RPMI7951 (cell line): ENCODE measurements around the gene BTBD2. TPM values are rescaled to one million over a fixed set of nuclear protein-coding genes. Genes with fewer than 3 reads are reported as not detected.
A peak's percentile ranks its signal among the peaks of the same experiment; 100 is the strongest.
"Not testable (repeated sequence)": the region's sequence is repeated elsewhere in the genome, so short reads cannot be mapped to it uniquely, and the experiment has no call there.

Source experiments
- DNase-seq: peaks from one replicate; pipeline ENCODE4 v3.0.0-alpha.2; 2012; ENCODE audit warnings: low read depth
- total RNA-seq: library from RNA; depleted of rRNA; stranded (reverse); fragments of >200 nt; shearing (Covaris generic); gene quantifications from 2 replicates; pipeline ENCODE4 v1.2.3, GENCODE V29; 2014

The BTBD2 gene
- total RNA-seq, 1 experiment from 2014 or later, result 37.0 TPM

DNA sequence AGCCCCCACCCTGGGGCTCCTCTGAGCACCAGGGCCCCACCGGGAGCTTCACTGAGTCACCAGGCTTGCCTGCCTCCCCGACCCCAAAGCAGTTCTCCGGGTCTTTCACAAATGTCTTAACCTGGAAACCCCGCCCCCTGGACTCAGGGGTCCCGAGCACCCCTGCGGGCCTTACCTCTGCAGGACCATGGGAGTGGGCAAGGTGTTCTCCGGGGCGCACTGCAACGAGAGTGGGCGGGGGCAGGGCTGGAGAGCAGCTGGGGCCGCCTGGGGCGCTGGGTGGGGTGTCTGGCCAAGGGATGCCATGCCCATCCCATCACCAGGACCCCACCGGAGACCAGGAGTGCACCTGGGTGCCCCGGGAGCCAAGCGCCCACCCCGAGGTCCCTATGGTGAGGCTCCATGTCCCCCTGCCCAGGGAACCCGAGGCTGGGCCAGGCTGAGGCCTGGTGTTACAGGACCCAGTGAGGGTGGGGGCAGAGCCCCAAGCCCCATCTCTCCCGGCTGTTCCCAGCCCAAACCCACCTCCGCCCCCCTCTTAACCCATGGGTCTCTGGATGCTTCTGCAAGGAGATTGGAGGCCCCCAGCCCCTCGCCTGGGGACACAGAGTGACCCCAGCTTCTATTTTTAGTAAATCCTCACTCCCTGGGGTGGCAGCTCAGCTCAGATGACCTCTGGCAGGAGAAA, 24.6 kb upstream of the BTBD2 start:
- DNase-seq, result no peak

DNA sequence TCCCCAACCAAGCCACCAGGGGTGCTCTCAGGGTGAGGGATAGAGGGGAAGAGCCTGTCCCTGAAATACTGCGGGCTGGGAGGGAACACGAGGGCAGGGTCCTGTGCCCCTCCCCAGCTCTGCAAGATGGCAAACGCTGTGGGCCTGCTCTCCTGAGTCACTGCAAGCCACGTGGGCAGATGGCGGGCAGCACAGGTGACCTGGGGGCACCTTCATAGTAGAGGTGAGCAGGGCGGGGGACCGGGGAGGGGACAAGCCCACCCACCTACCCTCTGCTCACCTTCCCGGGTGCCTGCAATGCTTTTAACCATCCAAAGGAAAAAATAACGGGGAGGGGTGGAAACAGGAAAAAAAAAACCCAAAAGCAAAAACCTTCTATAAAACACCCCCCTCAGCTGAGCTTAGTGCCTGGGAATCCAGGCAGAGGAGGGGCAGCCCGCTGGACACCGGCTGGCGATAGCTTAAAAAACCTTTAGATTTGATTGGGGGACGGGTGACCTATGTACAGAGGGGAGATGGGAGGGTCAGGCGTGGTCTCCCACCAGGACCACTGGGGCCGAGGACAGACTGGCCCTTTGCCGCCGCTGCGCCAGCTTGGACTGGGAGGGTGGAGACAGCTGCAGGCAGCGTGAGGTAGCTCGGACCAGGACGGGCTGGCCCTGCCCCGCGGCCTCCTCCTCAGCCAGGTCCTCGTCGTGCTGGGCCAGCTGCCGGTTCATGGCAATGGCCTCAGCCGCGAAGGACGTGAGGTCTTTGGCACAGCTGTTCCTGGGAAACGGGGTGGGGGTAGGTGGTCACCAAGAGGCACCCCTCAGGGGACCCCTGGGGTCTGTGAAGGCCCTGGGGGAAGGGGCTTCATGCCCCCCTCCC, 23.8 kb upstream of the BTBD2 start:
- DNase-seq, result no peak

DNA sequence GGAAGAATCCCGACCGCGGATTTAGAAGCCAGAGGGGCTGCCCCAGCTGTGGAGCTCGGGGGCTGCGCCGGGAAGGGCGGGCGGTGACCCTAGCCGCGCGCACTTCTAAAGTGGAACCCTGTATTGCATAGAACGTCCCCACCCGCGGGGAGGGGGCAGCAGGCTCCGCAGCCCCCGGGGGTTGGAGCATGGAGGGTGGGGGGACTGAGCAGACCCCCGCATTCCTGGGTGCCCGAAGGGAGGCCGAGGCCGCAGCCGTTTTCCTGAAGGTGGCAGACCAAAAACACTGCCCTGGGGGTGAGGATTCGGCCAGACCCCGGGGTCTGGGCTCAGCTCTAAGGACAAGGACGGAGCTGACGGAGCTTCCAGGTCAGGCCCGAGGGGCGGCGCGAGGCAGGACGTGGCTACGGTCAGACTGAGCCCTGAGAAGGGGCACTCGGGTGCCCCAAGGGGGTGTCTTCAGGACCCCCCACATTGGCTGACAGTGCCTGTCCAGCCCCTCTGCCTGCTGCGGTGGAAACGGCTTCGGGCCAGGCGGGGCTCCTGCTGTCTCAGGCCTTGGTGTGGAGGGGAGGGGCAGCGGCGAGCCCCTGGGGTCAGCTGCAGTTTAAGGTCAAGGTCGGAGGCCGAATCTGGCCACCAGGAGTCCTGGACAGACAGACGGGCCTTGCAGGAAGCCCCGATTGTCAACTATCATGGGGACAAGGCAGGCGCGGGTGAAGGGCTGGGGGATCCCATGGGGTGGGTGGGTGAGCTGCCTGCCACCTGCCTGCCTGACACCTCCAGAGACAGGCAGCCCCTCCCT, 23.0 kb upstream of the BTBD2 start:
- no peak for DNase-seq

DNA sequence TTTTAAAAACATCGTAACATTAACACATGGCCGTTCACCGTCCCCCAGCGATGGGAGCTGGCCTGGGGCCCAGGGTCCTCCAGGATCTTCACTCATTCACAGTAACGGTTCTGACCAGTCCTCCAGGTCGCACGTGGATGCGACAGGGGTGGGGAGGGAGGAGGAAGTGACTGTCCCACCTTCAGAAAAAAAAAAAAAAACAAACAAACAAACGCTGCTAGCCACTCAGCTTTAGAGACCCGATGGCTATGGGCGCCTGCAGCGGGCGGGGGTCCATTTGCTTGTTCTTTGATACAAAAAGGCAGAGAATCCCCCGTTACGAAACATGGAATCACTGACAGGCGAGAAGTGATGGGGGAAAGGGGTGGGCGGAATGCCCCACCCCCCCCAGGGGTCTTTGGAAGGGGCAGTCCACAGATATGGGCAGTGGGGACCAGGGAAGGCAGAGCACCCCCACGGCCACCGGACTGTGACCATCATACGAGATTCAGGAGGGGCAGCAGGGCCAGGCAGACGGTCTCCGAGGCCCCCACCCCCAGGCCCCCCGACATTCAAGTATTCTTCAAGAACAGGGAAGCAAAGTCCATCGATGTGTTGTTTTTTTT, 22.2 kb upstream of the BTBD2 start:
- DNase-seq, result no peak

DNA sequence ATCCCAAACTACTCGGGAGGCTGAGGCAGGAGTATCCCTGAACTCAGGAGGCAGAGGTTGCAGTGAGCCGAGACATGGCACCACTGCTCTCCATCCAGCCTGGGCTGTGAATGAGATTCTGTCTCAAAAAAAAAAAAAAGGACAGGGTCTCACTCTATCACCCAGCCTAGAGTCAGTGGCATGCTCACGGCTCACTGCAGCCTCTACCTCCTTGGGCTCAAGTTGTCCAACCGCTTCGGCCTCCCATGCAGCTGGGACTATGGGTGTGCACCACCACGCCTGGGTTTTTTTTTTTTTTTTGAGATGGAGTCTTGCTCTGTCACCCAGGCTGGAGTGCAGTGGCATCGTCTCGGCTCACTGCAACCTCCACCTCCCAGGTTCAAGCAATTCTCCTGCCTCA, 20.9 kb upstream of the BTBD2 start:
- no peak for DNase-seq

DNA sequence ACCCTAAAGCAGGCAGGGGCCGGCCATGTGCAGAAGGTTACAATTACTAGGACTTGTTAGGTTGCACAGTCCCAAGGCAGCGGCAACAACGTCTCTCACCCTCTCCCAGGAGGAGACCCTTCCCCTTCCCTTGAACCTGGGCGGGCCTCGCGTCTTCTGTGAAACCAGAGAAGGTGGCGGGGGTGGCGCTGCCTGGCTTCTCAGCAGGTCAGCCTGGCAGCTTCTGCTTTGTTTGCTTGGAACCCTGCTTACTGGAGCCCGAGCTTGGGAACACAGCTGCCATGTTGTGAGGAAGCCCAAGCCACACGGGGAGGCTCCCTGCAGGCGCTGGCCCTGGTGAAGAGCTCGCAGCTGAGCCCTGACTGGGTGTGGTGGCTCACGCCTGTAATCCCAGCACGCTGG, 20.1 kb upstream of the BTBD2 start:
- no peak for DNase-seq

DNA sequence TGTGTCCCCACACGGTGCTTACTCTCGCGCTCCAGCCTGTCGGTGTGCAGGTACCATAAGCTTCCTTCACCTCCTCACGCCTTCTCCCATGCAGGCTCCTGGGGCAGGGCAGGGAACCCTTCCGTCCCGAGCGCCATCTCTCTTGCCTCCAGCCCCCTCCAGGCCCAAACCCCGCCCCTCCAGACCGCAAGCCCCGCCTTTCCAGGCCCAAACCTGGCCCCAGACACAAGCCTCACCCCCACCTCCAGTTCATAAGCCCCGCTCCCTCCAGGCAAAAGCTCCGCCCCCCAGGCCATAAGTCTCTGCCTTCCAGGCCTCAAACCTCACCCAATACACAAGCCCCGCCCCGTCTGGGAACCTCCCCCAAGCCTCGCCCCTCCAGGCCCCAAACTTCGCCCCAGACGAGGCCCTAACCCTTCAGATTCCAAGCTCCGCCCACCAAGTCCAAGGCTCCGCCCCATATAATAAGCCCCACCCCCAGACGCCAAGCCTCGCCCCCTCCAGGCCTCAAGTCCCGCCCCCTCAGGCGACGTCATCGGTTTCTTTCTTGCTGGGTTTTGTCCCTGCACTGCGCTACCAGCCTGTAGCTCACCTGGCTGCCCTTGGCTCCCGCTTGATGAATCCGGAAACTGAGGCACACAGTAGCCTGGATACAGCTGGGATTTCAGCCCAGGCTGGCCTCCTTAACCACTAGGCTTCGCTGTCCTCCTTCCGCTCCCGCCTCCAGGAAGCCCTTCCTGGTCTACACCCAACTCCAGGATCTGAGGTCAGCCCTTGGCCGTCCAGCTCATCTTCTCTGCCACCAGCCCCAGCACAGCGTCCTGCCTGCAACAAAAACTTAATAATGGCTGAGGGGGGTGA, 19.4 kb upstream of the BTBD2 start:
- no peak for DNase-seq

DNA sequence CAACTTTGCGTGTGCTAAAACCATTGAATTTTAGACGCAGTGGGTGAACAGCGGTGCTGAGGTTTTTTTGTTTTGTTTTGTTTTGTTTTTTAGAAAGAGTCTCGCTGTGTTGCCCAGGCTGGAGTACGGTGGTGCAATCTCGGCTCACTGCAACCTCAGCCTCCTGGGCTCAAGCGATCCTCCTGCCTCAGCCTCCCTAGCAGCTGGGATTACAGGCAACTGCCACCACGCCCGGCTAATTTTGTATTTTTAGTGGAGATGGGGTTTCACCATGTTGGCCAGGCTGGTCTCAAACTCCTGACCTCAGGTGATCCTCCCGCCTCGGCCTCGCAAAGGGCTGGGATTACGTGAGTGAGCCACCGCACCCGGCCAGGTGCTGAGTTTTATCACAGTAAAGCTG, 18.7 kb upstream of the BTBD2 start:
- DNase-seq, result not testable (repeated sequence)

DNA sequence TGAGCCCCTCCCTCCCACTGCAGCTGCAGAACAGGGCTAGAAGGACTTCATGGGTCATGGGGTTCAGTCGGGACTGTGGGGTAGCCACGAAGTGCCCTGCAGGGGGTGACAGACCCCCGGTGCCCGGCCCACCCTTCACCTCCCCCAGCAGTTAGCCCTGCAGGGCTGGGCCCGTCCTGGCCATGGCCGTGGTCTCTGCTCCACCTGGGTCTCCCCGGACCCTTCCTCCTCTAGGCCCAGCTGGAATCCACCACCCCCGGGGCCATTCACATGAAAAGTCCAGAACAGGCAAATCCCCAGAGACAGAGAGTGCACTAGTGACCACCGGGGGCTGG, 18.3 kb upstream of the BTBD2 start:
- no peak for DNase-seq

DNA sequence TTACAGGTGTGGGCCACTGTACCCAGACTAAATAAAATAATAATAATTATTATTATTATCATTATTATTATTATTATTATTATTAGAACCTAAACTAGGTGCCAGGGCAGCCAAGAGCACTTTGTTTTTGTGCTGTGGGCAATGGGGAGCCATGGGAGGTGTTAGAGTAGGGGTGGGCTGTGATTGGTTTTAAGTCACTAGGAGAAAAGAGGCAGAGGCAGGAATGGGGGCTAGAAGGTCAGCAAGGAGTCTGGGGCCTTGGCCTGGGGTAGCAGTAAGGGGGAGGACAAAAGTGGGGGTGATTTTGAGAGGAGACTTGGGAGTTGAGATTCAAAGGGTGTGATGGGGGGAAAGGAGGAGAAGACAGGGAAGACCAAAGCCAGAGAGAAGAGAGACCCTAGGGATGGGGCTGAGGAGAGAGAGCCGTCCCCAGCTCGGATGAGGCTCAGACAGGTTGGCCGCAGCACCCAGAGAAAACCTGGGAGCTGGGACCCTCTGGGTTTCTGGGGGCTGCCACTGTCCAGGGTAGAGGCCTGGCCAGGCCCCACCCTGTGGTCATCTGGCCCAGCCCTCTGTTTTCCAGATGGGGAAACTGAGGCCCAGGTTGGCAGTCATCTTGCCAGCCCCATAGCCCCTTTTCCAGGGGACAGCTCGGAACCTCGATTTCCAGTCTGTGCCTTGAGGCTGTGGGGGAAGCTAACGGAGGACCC, 17.8 kb upstream of the BTBD2 start:
- no peak for DNase-seq

DNA sequence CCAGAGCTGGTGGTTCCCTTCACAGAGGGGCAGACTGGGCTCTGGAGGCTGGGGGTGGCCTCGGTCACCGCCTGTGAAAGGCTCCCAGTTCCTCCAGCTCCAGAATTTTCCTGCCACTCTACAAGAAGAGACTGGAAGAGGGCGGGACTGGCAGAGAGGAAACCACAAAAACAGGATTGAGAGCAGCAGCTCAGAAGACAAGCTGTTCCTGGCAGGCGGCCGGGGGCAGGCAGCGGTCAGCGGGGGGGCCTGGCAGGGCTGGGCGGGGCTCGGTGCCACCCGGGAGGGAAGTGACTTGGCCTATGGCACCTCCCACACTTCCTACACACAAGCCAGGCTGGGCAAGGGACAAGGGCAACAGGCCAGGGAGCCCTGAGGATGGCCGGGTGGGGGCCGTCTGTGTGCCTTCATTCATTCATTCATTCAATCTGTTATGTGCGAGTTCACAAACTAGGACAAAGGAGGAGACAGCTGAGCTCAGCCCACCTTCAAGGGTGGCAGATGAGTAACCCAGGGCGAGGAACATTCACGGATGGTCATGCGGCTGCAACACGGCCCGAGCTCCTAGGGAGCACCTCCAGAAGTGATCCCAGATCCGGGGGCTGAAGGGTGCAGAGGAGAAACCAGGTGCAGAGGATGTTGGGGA, 16.9 kb upstream of the BTBD2 start:
- peak; percentile 95 for DNase-seq

DNA sequence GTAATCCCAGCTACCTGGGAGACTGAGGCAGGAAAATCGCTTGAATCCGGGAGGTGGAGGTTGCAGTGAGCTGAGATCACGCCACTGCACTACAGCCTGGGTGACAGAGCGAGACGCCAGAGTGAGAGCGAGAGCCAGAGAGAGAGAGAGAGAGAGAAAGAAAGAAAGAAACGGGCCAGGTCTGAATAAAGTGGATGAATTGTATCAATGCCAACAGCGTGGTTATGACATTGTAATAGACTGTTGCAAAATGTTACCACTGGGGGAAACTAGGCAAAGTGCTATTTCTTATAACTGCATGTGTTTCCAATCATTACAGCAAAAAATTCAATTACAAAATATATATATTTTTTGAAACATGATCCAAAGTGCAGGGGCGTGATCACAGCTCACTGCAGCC, 11.8 kb upstream of the BTBD2 start:
- DNase-seq, result peak; percentile 57

DNA sequence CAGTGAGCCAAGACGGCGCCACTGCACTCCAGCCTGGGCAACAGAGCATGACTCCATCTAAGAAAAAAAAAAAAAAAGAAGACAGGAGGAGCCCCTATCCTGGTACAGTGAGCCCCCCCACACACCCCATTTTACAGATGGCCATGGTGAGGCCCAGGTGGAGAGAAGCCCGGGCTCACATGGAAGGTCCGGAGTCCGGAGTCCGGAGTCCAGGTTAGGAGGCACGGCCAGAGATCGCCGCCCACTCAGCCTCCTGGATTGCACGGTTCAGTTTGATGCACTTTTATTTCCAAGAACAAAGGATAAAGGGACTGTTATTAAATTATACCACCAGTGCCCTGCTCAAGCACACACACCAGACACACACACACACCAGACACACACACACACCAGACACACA, 11.3 kb upstream of the BTBD2 start:
- DNase-seq, result no peak

DNA sequence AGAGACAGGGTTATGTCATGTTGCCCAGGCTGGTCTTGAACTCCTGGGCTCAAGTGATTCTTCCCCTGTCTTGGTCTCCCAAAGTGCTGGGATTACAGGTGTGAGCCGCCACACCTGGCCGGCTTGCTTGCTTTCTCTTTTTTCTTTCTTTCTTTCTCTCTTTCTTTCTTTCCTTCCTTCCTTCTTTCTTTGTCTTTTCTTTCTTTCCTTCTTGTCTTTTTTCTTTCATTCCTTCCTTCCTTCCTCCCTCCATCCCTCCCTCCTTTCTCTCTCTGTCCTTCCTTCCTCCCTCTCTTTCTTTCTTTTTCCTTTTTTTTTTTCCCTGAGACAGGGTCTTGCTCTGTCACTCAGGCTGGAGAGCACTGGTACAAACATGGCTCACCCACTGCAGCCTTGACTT, 6.8 kb upstream of the BTBD2 start:
- DNase-seq, result no peak

DNA sequence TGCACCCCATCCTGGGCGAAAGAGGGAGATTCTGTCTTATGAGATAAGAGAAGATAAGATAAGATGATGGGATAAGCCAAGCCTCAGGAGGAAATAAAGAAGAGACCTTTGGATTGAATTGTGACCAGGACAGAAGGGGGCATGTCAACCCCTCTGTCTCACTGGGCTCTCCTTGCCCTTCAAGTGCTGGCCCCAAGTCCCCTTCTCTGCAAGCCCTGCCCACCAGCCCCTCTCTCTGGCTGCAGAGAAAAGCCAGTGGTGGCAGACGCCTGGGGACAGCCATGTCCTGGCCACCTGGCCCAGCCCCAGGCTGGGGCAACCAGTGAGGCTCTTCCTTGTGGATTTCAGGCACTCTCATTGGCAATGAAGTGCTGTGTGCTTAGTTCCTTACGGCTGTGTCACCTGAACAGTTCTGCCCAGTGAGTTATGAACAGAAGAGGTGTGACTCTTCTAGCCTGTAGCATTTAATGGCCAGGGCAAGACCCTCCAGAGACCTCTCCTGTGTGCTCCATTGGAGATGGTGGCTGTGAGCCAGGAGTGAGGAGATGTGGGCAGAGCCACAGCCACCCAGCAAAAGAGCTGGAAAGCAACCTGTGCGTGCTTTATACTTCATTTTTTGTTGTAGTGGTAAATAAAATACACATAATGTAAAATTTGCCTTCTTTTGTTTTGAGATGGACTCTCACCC, 6.1 kb upstream of the BTBD2 start:
- DNase-seq, result no peak

DNA sequence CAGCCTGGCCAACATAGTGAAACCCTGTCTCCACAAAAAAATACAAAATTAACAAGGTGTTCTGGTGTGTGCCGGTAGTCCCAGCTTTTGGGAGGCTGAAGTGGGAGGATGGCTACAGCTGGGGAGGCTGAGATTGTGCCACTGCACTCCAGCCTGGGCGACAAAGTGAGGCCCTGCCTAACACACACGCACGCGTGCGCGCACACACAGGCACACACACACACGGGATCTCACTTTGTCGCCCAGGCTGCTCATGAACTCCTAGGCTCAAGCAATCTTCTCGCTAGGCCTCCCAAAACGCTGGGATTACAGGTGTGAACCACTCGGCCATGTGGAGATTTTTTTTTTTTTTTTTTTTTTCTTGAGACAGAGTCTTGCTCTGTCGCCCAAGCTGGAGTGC, 3.2 kb upstream of the BTBD2 start:
- no peak for DNase-seq

DNA sequence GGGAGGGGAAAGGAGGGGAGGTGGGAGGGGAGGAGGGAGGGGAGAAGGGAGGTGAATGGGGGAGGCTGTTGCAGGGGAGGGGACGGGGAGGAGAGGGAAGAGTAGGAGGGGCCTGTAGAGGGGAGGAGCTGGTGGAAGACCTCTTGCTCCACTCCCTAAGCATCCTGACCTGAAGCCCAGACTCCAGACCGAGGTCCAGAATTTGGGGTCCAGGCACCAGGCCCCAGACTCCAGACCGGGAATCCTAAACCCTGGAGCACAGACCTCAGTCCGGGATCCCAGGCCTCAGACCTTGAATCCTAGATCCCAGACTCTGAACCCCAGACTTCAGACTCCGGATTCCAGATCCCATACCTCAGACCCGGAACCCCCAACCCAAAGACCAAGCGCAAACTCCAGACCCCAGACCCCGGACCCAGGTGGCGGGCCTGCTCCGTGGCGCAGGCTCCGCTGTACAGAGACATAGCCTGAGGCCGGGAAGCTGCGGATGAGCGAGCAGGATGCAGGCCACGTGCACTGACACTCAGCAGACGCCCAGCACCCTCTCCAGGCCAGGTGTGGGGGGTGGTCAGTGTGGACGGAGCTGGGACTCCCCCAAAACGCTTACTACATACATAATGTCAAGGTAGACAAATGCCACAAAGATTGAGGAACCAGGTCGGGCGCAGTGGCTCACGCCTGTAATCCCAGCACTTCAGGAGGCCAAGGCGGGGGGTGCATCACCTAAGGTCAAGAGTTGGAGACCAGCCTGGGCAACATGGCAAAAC, 710 bp upstream of the BTBD2 start:
- DNase-seq, result peak; percentile 90

DNA sequence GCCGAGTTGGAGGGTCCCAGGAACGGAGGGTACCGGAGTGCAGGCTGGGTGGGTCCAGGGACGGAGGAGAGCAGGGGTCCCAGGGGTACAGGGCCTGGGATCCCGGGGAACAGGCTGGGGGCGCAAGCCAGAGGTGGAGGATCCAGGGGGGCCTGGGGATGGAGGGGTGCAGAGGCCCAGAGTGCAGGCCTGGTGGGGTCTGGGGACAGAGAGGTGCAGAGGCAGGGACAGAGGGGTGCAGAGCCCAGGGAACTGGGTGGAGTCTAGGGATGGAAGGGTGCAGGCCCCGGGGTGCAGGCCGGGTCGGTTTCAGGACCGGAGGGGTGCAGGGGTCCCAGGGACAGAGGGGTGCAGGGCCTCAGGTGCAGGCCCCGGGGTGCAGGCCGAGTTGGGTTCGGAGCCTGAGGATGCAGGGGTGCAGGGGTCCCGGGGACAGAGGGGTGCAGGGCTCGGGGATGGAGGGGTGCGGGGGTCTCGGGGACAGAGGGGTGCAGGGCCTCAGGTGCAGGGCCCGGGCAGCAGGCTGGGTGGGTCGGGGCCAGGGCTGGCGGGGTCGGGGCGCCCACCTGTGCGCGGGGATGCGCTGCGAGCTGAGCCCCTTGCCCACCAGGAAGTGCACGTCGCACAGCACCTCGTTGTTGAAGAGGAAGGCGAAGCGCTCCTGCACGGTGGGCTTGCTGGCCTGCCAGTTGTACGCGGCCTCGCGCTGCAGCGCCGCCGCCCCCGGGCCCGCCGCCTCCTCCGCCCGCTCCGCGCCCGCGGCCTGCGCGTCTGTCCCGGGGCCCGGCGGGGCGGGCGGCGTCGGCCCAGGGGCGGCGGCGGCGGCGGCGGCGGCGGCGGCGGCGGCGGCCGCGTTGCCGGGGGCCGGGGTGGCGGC, 545 bp downstream of the BTBD2 start:
- peak; percentile 18 for DNase-seq
